Activated CD4-positive, alpha-beta memory T cell treated with anti-CD3 and anti-CD28 coated beads, Interleukin-2, amount 10 ng/mL, durations not matched to agents 7 days and 5 days (primary cell): ENCODE measurements around the gene MRPS31. TPM values are rescaled to one million over a fixed set of nuclear protein-coding genes. Genes with fewer than 3 reads are reported as not detected.

Source experiments
- CTCF ChIA-PET: fragments of 350-600 bp; sonication (Branson Sonifier 250); formaldehyde crosslinking; loops from one replicate; lab custom pipeline; 2021; ENCODE audit warnings: antibody characterized with exemption, inconsistent platforms; lab: Charles Lee
- POLR2A ChIA-PET: fragments of 350-600 bp; sonication (Branson Sonifier 250); formaldehyde crosslinking; loops from one replicate; lab custom pipeline; 2021; ENCODE audit warnings: antibody characterized with exemption; lab: Charles Lee
- DNase-seq: peaks from one replicate; pipeline ENCODE4 v3.0.0-alpha.2; 2020
- H3K27ac Mint-ChIP-seq: one replicate; pipeline ENCODE4 v1.8.0; 2021; ENCODE audit warnings: mild to moderate bottlenecking, mixed read lengths
- H3K27me3 Mint-ChIP-seq: one replicate; pipeline ENCODE4 v1.8.0; 2021; ENCODE audit warnings: mixed read lengths
- H3K36me3 Mint-ChIP-seq: one replicate; pipeline ENCODE4 v1.8.0; 2021; ENCODE audit warnings: low read depth, mixed read lengths
- H3K4me1 Mint-ChIP-seq: one replicate; pipeline ENCODE4 v1.8.0; 2021; ENCODE audit warnings: mixed read lengths
- H3K4me3 Mint-ChIP-seq: one replicate; pipeline ENCODE4 v1.8.0; 2021; ENCODE audit warnings: mild to moderate bottlenecking, mixed read lengths
- H3K9me3 Mint-ChIP-seq: one replicate; pipeline ENCODE4 v1.8.0; 2021; ENCODE audit warnings: mixed read lengths
- total RNA-seq, 2 experiments: library from RNA; stranded (reverse); gene quantifications; one replicate each; pipeline ENCODE4 v1.2.3, GENCODE V29; 2021

Gene MRPS31
- total RNA-seq = 10 to 100 TPM; 31.5 to 34.0 TPM

- Mint-ChIP-seq H3K4me1 (peaks cover 47% of the 10 kb centered on the region), H3K9me3 (no peaks in the 10 kb centered on the region), H3K4me3 (peak within 1 kb of the TSS; percentile 94), H3K27ac (peak within 1 kb of the TSS; percentile 94), H3K27me3 (no peaks in the 10 kb centered on the region), H3K36me3 (peaks cover 13% of the 10 kb centered on the region)
- ChIA-PET CTCF (interaction anchor here (0.5 to 0.8 kb wide), 3 partner anchors 12 to 738 kb away, joined by 3 to 4 read pairs (median 3); no protein-coding TSS in a partner anchor), POLR2A (interaction anchor here (0.6 to 1.9 kb wide), 7 partner anchors 17 to 248 kb away, joined by 3 to 12 read pairs (median 3); partner anchors contain the start of genes ELF1 and SLC25A15)
- peak; percentile 97 for DNase-seq
These were observed at the start of gene MRPS31 for GRCh38 chr13:40770934-40771618. Gene MRPS31, minus strand, starts transcription at chr13:40771190. Its CDS starts 54 bp downstream, at chr13:40771136.

GRCh38 chr13:40819797-40820315 is 48.9 kb upstream of the MRPS31 start:
- Mint-ChIP-seq H3K4me1 (peaks cover 2% of the 10 kb centered on the region), H3K9me3 (no peaks in the 10 kb centered on the region), H3K36me3 (peaks cover 8% of the 10 kb centered on the region), H3K4me3 (no peak overlapping the region), H3K27ac (no peak overlapping the region), H3K27me3 (no peaks in the 10 kb centered on the region)
- ChIA-PET POLR2A (no interaction called here), CTCF (no interaction called here)
- no peak for DNase-seq

- no peaks in the 10 kb centered on the region for H3K27me3 Mint-ChIP-seq
- H3K36me3 Mint-ChIP-seq = peaks cover 8% of the 10 kb centered on the region
- H3K9me3 Mint-ChIP-seq = no peaks in the 10 kb centered on the region
- ChIA-PET POLR2A (no interaction called here), CTCF (no interaction called here)
- H3K27ac Mint-ChIP-seq = no peak overlapping the region
- DNase-seq = no peak
- no peak overlapping the region for H3K4me3 Mint-ChIP-seq
- peaks cover 3% of the 10 kb centered on the region for H3K4me1 Mint-ChIP-seq
These were observed 47.9 kb upstream of the MRPS31 start for GRCh38 chr13:40818926-40819325.

DNA sequence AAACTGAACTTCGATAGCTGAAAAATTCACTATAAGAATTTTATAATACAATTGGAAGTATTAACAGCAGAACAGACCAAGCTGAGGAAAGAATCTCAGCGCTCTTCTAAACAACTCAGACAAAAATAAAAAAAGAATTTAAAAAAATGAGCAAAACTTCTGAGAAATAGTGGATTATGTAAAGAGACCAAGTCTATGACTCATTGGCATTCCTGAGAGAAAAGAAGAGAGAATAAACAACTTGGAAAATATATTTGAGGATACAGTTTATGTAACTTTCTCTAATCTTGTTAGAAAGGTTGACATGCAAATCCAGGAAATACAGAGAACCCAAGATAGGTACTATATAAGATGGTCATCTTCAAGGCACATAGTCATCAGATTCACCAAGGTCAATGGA is 43.8 kb upstream of the MRPS31 start:
- ChIA-PET CTCF (interaction anchor here (1.0 to 3.5 kb wide), 6 partner anchors 10 to 106 kb away, joined by 3 to 19 read pairs (median 4); no protein-coding TSS in a partner anchor), POLR2A (interaction anchor here (1.4 kb wide), 1 partner anchor 16 kb away, joined by 3 read pairs; no protein-coding TSS in a partner anchor)
- Mint-ChIP-seq H3K4me3 (no peak overlapping the region), H3K9me3 (no peaks in the 10 kb centered on the region), H3K27me3 (no peaks in the 10 kb centered on the region), H3K36me3 (peaks cover 12% of the 10 kb centered on the region), H3K27ac (no peak overlapping the region), H3K4me1 (peaks cover 3% of the 10 kb centered on the region)
- DNase-seq = no peak

DNA sequence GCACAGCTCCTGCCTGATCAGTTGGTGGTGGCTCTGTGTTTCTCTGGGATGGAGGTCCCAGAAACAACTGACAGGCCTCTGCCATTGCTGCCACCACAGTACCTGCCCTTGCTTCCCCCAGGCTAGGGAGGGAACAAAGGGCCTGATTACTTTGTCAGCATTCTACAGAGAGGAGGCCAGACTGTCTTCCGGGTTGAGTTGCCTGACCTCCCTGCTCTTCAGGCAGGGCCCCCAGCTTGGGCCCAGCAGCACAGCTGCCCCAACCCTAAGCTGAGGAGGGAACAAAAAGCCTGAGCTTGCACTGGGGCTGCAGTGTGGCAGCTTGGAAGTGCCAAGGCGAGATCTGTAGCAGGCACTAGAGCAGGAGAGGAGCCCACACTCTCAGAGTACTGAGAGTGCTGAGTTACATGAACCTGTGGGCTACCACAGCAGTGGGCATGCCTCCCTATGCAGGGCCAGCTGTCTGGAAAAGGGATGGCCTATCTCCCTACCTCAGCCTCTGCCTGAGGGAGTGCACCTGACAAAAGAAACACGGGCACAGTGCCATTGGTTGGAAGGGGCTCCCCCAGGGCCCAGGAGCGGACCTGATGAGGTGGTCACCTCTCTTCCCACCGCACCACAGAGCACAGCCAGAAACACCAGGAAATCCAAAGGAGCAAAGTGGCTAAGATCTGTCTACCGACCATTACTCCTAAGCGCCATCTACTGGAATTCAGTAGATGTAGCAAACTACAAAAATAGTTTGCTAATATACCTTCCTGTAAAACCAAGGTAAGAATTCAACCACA is 42.9 kb upstream of the MRPS31 start:
- CTCF ChIA-PET = interaction anchor here (0.6 to 3.5 kb wide), 8 partner anchors 9 to 118 kb away, joined by 3 to 19 read pairs (median 4); no protein-coding TSS in a partner anchor
- Mint-ChIP-seq H3K36me3 (peaks cover 18% of the 10 kb centered on the region), H3K4me1 (peaks cover 1% of the 10 kb centered on the region), H3K27ac (peak overlapping the region; percentile 30), H3K4me3 (no peak overlapping the region), H3K9me3 (no peaks in the 10 kb centered on the region), H3K27me3 (no peaks in the 10 kb centered on the region)
- POLR2A ChIA-PET = no interaction called here
- no peak for DNase-seq

GRCh38 chr13:40812724-40813445 is 41.9 kb upstream of the MRPS31 start:
- H3K36me3 Mint-ChIP-seq = peaks cover 18% of the 10 kb centered on the region
- H3K27ac Mint-ChIP-seq = no peak overlapping the region
- POLR2A ChIA-PET = no interaction called here
- H3K4me3 Mint-ChIP-seq = no peak overlapping the region
- H3K4me1 Mint-ChIP-seq = peaks cover 1% of the 10 kb centered on the region
- CTCF ChIA-PET = interaction anchor here (1.4 to 3.5 kb wide), 3 partner anchors 12 to 108 kb away, joined by 4 to 19 read pairs (median 6); no protein-coding TSS in a partner anchor
- no peaks in the 10 kb centered on the region for H3K9me3 Mint-ChIP-seq
- no peaks in the 10 kb centered on the region for H3K27me3 Mint-ChIP-seq
- no peak for DNase-seq

- no peak overlapping the region for H3K4me3 Mint-ChIP-seq
- no peaks in the 10 kb centered on the region for H3K27me3 Mint-ChIP-seq
- DNase-seq = no peak
- ChIA-PET CTCF (interaction anchor here (0.8 to 3.5 kb wide), 2 partner anchors 32 to 35 kb away, joined by 3 to 19 read pairs; no protein-coding TSS in a partner anchor), POLR2A (no interaction called here)
- H3K27ac Mint-ChIP-seq = no peak overlapping the region
- peaks cover 19% of the 10 kb centered on the region for H3K36me3 Mint-ChIP-seq
- no peaks in the 10 kb centered on the region for H3K9me3 Mint-ChIP-seq
- H3K4me1 Mint-ChIP-seq = peaks cover 1% of the 10 kb centered on the region
These were observed 41.1 kb upstream of the MRPS31 start for GRCh38 chr13:40812102-40812501.

DNA sequence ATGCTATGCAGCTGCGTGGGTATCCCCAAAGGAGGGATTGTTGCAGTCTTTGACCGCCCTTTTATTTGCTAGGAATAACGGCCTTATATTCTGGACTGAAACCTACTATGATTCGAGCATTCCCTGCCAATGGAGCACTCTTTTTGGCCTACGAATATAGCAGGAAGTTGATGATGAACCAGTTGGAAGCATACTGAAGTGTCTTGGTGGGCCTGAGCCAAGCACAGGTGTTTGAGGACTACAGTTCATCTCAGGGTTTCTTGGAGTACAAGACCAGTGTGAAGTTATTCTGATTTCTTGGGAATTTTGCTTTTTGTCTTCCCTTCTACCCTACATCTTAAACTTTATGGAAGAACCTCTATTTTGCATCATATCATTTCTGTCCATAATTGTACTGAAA is 38.5 kb upstream of the MRPS31 start:
- DNase-seq = no peak
- H3K27ac Mint-ChIP-seq = no peak overlapping the region
- H3K27me3 Mint-ChIP-seq = no peaks in the 10 kb centered on the region
- ChIA-PET CTCF (no interaction called here), POLR2A (no interaction called here)
- no peak overlapping the region for H3K4me3 Mint-ChIP-seq
- H3K9me3 Mint-ChIP-seq = no peaks in the 10 kb centered on the region
- peaks cover 1% of the 10 kb centered on the region for H3K4me1 Mint-ChIP-seq
- peaks cover 17% of the 10 kb centered on the region for H3K36me3 Mint-ChIP-seq

GRCh38 chr13:40806241-40806640 is 35.3 kb upstream of the MRPS31 start:
- H3K9me3 Mint-ChIP-seq = no peaks in the 10 kb centered on the region
- H3K4me1 Mint-ChIP-seq = no peaks in the 10 kb centered on the region
- DNase-seq = no peak
- ChIA-PET CTCF (no interaction called here), POLR2A (no interaction called here)
- no peak overlapping the region for H3K27ac Mint-ChIP-seq
- H3K36me3 Mint-ChIP-seq = peaks cover 19% of the 10 kb centered on the region
- H3K27me3 Mint-ChIP-seq = no peaks in the 10 kb centered on the region
- H3K4me3 Mint-ChIP-seq = no peak overlapping the region

- CTCF ChIA-PET = no interaction called here
These were observed 32.3 kb upstream of the MRPS31 start for GRCh38 chr13:40803316-40803715.

DNA sequence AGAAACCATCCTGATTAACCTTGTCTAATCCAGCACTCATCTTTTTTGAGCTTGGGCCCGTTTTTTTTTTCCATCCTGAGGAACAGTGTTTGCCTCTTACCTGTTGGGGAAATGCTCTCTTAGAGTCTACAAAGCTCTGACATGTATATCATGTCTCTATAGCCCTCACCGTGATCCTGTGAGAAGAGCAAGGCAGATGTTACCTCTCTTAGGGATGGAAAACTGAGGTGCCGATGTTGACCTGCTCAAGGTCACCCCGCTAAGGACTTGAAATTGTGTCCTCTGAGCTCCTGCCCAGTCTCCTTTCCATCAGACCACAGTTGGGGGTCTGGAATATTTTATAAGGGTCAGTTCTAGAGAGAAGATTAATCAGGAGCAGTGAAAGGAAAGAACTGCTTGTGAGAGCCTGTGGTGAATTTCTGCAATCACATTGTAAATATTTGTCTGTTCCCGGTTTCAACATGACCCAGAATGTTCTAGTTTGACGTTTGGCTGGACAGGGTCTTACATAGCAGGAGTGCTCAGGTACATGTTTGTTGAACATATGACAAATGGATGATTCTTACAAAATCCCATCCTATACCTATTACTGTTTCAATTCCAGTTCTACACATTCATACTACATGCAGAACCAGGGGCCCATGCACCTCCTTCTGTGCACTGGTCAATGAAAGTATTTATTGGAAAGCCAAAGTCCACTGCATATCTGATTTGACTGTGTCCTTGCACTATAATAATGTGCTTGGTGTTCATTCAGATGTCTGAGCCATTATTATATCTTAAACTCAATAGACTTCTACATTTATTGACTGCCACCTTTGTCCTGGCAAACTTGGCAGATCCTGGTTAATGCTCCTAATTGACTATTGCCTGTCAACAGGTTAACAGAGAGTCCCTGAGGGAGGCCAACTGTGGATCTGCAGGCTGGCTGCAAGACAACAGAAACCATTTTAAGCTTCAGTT is 30.5 kb upstream of the MRPS31 start:
- Mint-ChIP-seq H3K36me3 (peaks cover 13% of the 10 kb centered on the region), H3K9me3 (no peaks in the 10 kb centered on the region), H3K4me3 (no peak overlapping the region), H3K27ac (no peak overlapping the region), H3K27me3 (no peaks in the 10 kb centered on the region), H3K4me1 (peaks cover 14% of the 10 kb centered on the region)
- no peak for DNase-seq
- POLR2A ChIA-PET = no interaction called here
- CTCF ChIA-PET = interaction anchor here (1.2 kb wide), 2 partner anchors 12 to 13 kb away, joined by 4 to 6 read pairs; no protein-coding TSS in a partner anchor

More at GRCh38 chr13:40803316-40803715, 32.3 kb upstream of the MRPS31 start:
- Mint-ChIP-seq H3K4me1 (peaks cover 10% of the 10 kb centered on the region), H3K27ac (no peak overlapping the region), H3K9me3 (no peaks in the 10 kb centered on the region), H3K27me3 (no peaks in the 10 kb centered on the region), H3K4me3 (no peak overlapping the region), H3K36me3 (peaks cover 17% of the 10 kb centered on the region)
- POLR2A ChIA-PET = no interaction called here
- DNase-seq = no peak
